ENCODE data around the gene CRLF1.
"Not testable (repeated sequence)": the region's sequence is repeated elsewhere in the genome, so short reads cannot be mapped to it uniquely, and the experiment has no call there.

Gene CRLF1

GRCh38 chr19:18596752-18597157, 9.8 kb downstream of the CRLF1 start:
- H3K27me3 ChIP-seq: no peaks in the 10 kb centered on the region
- DNase-seq: peak; percentile 74
- TF ChIP-seq CTCF (IDR thresholded peaks at IDR 0.05; ENCODE audit: low read depth, low read length): no peak
- H3K4me1 ChIP-seq: peaks cover 22% of the 10 kb centered on the region
- peak overlapping the region; percentile 28 for H3K4me3 ChIP-seq (ENCODE audit: low read depth, low read length)
- H3K36me3 ChIP-seq: no peaks in the 10 kb centered on the region
- no peaks in the 10 kb centered on the region for H3K9me3 ChIP-seq

GRCh38 chr19:18595475-18595874, 11.1 kb downstream of the CRLF1 start:
- DNase-seq: no peak
- peaks cover 22% of the 10 kb centered on the region for H3K4me1 ChIP-seq
- no peaks in the 10 kb centered on the region for H3K9me3 ChIP-seq
- TF ChIP-seq CTCF (IDR thresholded peaks at IDR 0.05; ENCODE audit: low read depth, low read length): no peak
- H3K4me3 ChIP-seq (ENCODE audit: low read depth, low read length): no peak overlapping the region
- H3K27me3 ChIP-seq: no peaks in the 10 kb centered on the region
- no peaks in the 10 kb centered on the region for H3K36me3 ChIP-seq

GRCh38 chr19:18594824-18595373, 11.7 kb downstream of the CRLF1 start:
- peaks cover 22% of the 10 kb centered on the region for H3K4me1 ChIP-seq
- no peak for TF ChIP-seq CTCF (IDR thresholded peaks at IDR 0.05; ENCODE audit: low read depth, low read length)
- H3K9me3 ChIP-seq: no peaks in the 10 kb centered on the region
- peak overlapping the region; percentile 55 for H3K4me3 ChIP-seq (ENCODE audit: low read depth, low read length)
- no peaks in the 10 kb centered on the region for H3K36me3 ChIP-seq
- peak; percentile 42 for DNase-seq
- no peaks in the 10 kb centered on the region for H3K27me3 ChIP-seq

GRCh38 chr19:18594096-18594823, 12.3 kb downstream of the CRLF1 start:
- Histone ChIP-seq H3K36me3 (no peaks in the 10 kb centered on the region), H3K27me3 (no peaks in the 10 kb centered on the region)

GRCh38 chr19:18593367-18594095, 13.1 kb downstream of the CRLF1 start:
- no peaks in the 10 kb centered on the region for H3K9me3 ChIP-seq
- H3K4me1 ChIP-seq: peaks cover 22% of the 10 kb centered on the region
- DNase-seq: no peak
- no peaks in the 10 kb centered on the region for H3K36me3 ChIP-seq
- H3K27me3 ChIP-seq: no peaks in the 10 kb centered on the region
- no peak for TF ChIP-seq CTCF (IDR thresholded peaks at IDR 0.05; ENCODE audit: low read depth, low read length)
- 0 out of 2 replicates have a peak overlapping the region, but pooled peaks have one; percentile 34 for H3K4me3 ChIP-seq (ENCODE audit: low read depth, low read length)

More at GRCh38 chr19:18594096-18594823, 12.3 kb downstream of the CRLF1 start:
- peak overlapping the region; percentile 55 for H3K4me3 ChIP-seq (ENCODE audit: low read depth, low read length)
- peak; percentile 86 for DNase-seq
- H3K9me3 ChIP-seq: no peaks in the 10 kb centered on the region
- H3K4me1 ChIP-seq: peaks cover 22% of the 10 kb centered on the region
- peak; percentile 53 for TF ChIP-seq CTCF (IDR thresholded peaks at IDR 0.05; ENCODE audit: low read depth, low read length)

- H3K27me3 ChIP-seq; H3K4me3 ChIP-seq (ENCODE audit: low read depth, low read length); H3K9me3 ChIP-seq; DNase-seq; H3K36me3 ChIP-seq: not testable (repeated sequence)
- H3K4me1 ChIP-seq: peaks cover 18% of the 10 kb centered on the region
Observed at GRCh38 chr19:18592732-18593131, 13.9 kb downstream of the CRLF1 start.
